Daoy (cell line): Measurements from ENCODE around the gene NT5C1B. TPM values are rescaled to one million over a fixed set of nuclear protein-coding genes. Genes with fewer than 3 reads are reported as not detected.
"Not testable (repeated sequence)": the region's sequence is repeated elsewhere in the genome, so short reads cannot be mapped to it uniquely, and the experiment has no call there.

ENCODE experiments used
- DNase-seq: peaks from one replicate; pipeline ENCODE4 v3.0.0-alpha.2; 2015; ENCODE audit warnings: low read depth
- total RNA-seq: library from RNA; depleted of rRNA; stranded (reverse); fragments of >200 nt; shearing (Covaris generic); gene quantifications from 2 replicates; pipeline ENCODE4 v1.2.3, GENCODE V29; 2014; rRNA removed

The NT5C1B gene
- 0.21 TPM in 1 of 2 replicates, not detected in the other for total RNA-seq

DNA sequence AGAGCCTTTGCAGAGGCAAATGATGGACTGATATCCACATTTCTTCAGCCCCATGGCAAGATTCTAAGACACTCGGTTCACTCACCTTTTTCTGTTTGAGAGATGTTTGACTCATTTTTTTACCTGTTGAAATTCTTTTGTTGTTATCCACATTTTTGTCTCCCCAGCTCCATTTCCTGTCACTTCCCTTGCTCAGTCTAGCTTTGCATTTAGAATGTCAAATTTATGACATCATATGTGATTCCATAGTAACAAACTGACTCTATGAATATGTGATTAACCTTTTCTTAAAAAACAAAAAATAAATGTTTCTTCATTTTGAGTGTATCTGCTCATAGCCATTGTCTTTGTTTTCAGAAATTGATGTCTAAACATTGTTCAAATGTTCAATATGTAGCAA, at the start of gene NT5C1B:
NT5C1B (minus strand) TSS at position 216 of the 400 bp plus-strand sequence; CDS start at position 115, 101 bp downstream.
- DNase-seq = no peak

- no peak for DNase-seq
Measured at GRCh38 chr2:18637196-18637595, 47.8 kb upstream of the NT5C1B start.

- DNase-seq = not testable (repeated sequence)
Measured at GRCh38 chr2:18632699-18633098, 43.3 kb upstream of the NT5C1B start.

DNA sequence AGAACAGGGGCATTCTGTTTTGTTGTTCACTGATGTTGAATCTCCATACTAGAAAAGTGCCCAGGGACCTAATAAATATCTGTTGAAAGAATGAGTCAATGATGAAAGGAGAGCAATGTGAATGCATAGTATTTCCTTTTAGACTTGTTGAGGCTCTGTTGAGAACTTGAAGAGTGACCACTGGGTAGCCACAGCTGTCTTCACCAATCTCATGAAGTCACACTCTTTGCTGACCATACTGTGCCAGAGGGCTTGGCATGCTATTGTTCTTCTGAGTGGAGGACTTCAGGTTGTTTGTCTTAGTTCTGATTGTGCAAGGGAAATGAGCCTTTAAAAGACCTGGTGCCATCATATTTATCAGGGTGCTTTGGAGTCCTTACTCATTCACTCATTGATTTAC, 41.6 kb upstream of the NT5C1B start:
- DNase-seq = no peak

GRCh38 chr2:18630541-18630940, 41.2 kb upstream of the NT5C1B start:
- no peak for DNase-seq

- no peak for DNase-seq
Measured at GRCh38 chr2:18630101-18630500, 40.7 kb upstream of the NT5C1B start.

DNA sequence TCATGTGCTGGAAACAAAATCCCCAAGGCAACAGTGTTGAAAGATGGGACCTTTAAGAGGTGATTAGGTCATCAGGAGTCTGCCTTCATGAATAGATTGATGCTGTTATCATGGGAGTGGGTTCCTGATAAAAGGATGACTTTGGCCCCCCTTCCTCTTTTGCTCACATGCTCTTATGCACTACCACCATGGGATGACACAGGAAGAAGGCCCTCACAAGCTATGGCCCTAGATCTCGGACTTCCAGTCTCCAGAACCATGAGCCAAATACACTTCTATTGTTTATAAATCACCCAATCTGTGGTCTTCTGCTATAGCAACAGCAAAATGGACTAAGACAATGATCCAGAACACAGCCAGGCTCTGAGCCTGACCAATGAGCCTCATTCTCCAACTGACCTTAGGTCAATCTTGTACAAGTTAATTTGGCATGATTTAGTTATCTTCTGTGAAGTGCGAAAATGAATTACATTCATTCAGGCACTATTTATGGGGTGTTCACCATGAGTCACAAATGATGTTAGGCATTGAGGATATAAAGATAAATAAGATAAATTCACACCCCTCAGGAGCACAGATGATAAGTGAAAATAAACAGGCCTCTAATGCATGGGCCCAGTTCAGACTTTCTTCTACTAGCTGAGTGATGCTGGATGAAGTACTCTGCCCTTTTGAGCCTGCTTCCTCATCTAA, 37.7 kb upstream of the NT5C1B start:
- no peak for DNase-seq

- DNase-seq = no peak
Measured at GRCh38 chr2:18626256-18626668, 36.9 kb upstream of the NT5C1B start.

GRCh38 chr2:18625563-18625962, 36.2 kb upstream of the NT5C1B start:
- no peak for DNase-seq

DNA sequence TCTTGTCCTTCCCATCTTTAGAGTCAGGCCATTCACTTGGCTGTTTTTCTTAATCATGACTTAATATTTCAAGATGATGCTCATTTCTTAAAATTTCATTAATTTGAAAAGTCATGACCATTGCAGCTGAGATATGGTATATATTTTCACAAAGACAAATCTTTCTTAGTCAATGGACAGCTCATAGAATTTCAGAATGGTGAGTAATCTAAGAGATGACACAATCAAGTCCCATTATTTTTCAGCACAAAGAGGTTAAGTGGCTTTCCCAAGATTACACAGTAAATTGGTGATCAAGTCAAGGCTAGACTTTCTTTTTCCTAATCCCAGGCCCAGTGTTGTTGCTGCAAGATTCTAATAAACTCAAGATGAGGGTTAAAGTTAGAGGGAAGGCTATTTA, 34.4 kb upstream of the NT5C1B start:
- DNase-seq = no peak

DNA sequence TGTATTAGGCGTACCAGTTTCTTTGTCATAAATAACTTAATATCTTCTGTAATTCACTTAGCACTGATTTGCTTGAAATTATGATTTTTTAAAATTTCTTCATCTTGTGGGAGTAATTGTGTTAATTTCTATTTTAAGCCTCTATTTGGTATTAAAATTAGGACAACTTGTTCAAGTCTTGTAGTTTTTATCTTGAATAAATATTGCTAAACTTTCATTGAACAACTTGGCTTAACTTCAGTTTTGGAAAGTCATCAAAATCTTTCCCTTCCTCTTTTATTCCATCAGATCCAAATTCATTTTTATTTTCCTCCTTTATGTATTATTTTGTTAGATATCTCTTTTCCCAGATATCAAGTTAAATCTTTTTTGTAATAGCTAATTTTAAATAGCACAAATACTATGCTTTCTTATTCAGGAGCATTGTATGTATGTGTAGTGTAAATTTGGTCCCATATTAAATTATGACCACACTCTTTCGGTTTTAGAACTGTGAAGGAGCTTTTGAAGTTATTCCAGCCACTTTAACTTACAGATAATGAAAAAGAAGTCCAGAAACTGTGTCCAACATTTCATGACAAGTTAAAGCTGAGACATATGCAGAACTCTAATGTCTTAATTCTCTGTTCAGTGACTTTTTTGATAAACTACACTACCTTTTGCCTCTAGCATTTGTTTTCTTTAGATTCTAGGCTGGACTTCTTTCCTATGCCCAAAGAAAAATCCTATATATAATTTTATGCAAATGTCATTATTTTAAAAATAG, 31.7 kb upstream of the NT5C1B start:
- no peak for DNase-seq

DNA sequence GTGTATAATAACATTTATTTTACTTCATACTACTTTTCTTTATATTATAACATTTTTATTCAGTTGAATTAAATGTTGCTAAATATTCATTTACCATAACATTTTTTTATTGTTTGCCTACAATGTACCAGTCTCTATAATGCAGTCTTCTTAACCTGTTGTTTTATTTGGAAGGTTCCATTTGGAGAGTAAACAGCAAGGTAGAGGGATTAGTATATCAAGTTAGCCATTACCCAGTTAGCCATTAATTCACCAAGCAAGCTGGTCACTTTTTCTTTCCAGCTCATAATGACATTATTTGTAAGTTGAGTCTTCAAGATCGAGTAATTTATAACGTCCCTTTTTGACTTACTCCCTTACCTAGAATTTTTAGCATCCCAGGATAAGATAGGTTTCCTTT, 29.7 kb upstream of the NT5C1B start:
- no peak for DNase-seq

DNA sequence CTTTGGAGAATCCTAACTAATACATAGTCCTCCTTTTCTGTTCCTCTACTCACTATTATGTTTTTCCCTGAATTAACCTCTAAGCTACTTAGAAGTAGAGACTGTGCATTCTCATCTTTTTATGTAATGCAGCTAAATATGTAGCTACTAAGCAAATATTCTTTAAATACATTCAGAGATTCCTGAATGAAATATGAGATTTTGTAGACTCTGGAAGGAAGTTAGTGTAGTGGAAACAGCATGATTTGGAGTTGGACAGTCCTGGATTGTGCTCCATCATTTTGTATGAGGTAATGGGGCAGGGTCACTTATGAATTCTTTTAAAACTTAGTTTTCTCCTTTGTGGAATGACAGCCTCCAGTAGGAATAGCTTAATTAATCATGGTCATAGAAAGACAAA, 24.7 kb upstream of the NT5C1B start:
- DNase-seq = no peak

DNA sequence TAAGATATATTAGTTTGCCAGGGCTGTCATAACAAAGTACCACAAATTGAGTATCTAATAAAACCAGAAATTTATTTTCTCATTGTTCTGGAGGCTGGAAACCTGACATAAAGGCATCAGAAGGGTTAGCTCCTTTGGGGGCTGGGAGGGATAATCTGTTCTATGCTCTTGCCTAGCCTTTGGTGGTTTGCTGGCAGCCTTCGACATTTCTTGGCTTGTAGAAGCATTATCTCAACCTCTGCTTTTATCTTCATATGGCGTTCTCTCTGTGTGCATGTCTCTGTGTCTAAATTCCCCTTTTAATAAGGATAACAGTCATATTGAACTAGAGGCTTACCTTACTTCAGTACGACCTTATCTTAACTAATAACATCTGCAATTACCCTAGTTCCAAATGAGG, 22.8 kb upstream of the NT5C1B start:
- DNase-seq = no peak

DNA sequence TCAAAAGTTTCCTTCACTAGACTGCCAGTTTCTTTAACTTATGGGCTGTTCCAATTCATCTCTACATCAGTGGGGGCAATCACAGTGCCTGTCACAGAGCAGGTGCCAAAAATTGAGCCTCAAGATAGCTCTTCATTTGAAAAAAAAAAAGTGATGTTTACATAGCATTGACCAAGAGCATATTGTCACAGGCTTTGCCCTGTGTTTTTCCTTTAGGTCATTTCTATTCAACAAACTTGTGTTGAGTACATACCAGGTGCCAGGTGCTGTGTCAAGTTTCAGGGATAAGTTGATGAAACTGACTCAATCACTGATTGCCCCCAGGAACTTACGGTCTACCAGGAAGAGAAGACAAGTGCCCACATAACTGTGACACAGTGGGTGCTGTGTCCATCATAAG, 22.2 kb upstream of the NT5C1B start:
- no peak for DNase-seq

- no peak for DNase-seq
Measured at GRCh38 chr2:18611184-18611583, 21.8 kb upstream of the NT5C1B start.

- DNase-seq = no peak
Measured at GRCh38 chr2:18610651-18611050, 21.3 kb upstream of the NT5C1B start.

DNA sequence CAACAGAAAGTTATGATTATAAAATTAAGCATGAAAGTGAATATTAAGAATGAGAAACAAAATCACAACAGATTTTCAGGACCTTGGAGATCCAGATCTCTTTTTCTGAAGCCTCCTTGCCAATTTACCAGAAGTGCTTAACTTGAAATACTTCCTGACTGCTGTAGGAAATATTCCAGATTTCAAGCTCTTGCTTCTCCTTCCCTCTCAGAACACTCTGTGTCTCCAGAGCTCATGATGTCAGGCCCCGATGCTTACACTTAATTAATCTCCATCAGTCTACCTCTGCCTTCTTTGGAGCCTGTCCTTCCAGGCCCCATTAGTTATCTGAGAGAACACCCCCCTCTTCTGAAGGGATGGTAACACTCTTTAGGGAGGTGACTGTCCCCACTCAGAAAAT, 20.7 kb upstream of the NT5C1B start:
- no peak for DNase-seq

DNA sequence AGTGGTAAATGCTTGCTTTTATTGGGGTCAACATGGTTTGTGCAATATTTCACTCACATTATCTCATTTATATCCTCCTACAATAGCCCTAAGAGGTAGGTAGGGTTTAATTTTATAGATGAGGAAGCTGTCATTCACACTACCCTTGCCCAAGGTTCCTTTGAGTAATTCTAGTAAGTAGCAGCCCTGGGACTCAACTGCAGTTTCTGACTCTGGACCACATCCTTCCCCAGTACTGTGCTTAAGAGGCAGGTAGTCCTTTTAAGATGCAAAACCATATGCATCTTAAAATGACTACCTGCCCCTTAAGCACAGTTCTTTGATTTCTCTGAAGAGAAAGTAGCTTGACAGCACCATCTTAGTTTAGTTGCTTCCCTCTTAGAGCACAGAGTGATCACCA, 15.7 kb upstream of the NT5C1B start:
- no peak for DNase-seq

- no peak for DNase-seq
Measured at GRCh38 chr2:18604531-18604885, 15.1 kb upstream of the NT5C1B start.

GRCh38 chr2:18603854-18604530, 14.6 kb upstream of the NT5C1B start:
- DNase-seq = no peak

- DNase-seq = no peak
Measured at GRCh38 chr2:18602298-18602697, 12.9 kb upstream of the NT5C1B start.

GRCh38 chr2:18600255-18600613, 10.9 kb upstream of the NT5C1B start:
- no peak for DNase-seq
